Measurements from ENCODE around the gene SLC16A3. TPM values are rescaled to one million over a fixed set of nuclear protein-coding genes. Genes with fewer than 3 reads are reported as not detected.
A peak's percentile ranks its signal among the peaks of the same experiment; 100 is the strongest.

Gene SLC16A3
- total and polyA plus RNA-seq, 8 donors = 4.9 to 87.9 (median 37.7) TPM

- WGBS, 5 donors = 15 to 34% (median 23%) methylated on average over 10 to 20 of the region's 20 CpGs
- no peaks in the 10 kb centered on the region for H3K27me3 ChIP-seq
- peak overlapping the region in 1 of 4 donors; percentile 1 for H3K4me3 ChIP-seq
- H3K36me3 ChIP-seq = peaks cover 52 to 93% (median 65%) of the 10 kb centered on the region in 4 donors
- H3K27ac ChIP-seq = peak overlapping the region; percentile 67 to 86 (median 70)
- DNase-seq = peak in 1 of 2 donors; percentile 60
- TF ChIP-seq EP300 (IDR thresholded peaks at IDR 0.05) = no peak
- no peak for TF ChIP-seq CTCF (IDR thresholded peaks at IDR 0.05)
- no peak for TF ChIP-seq POLR2AphosphoS5 (IDR thresholded peaks at IDR 0.05)
- TF ChIP-seq POLR2A (IDR thresholded peaks at IDR 0.05) = no peak
- H3K9me3 ChIP-seq = no peaks in the 10 kb centered on the region
- peaks cover 75 to 100% (median 83%) of the 10 kb centered on the region in 4 donors for H3K4me1 ChIP-seq
- intact Hi-C loops (cut with DNase I; ENCODE audit: low total_unique reads) = no loop called here
Observed at GRCh38 chr17:82241926-82242697, 13.3 kb downstream of the SLC16A3 start.

- TF ChIP-seq POLR2A (IDR thresholded peaks at IDR 0.05) (no peak), POLR2AphosphoS5 (IDR thresholded peaks at IDR 0.05) (no peak), EP300 (IDR thresholded peaks at IDR 0.05) (no peak), CTCF (IDR thresholded peaks at IDR 0.05) (no peak)
- Histone ChIP-seq H3K27ac (peak overlapping the region; percentile 67 to 86 (median 70)), H3K4me1 (peaks cover 78 to 100% (median 83%) of the 10 kb centered on the region in 4 donors), H3K9me3 (no peaks in the 10 kb centered on the region), H3K36me3 (peaks cover 51 to 93% (median 65%) of the 10 kb centered on the region in 4 donors), H3K27me3 (no peaks in the 10 kb centered on the region), H3K4me3 (peak overlapping the region in 1 of 4 donors; percentile 15)
- intact Hi-C loops (cut with DNase I; ENCODE audit: low total_unique reads) = no loop called here
- 27 to 58% (median 36%) methylated on average over 22 to 24 of the region's 24 CpGs for WGBS, 5 donors
- DNase-seq = no peak
Observed at GRCh38 chr17:82242698-82242976, 13.8 kb downstream of the SLC16A3 start.

GRCh38 chr17:82242977-82243647 is 14.3 kb downstream of the SLC16A3 start:
- Histone ChIP-seq H3K36me3 (peaks cover 54 to 93% (median 65%) of the 10 kb centered on the region in 4 donors), H3K27ac (peak overlapping the region; percentile 67 to 86 (median 70)), H3K9me3 (no peaks in the 10 kb centered on the region), H3K4me1 (peaks cover 73 to 100% (median 83%) of the 10 kb centered on the region in 4 donors), H3K4me3 (peak overlapping the region in 1 of 4 donors; percentile 15), H3K27me3 (no peaks in the 10 kb centered on the region)
- intact Hi-C loops (cut with DNase I; ENCODE audit: low total_unique reads) = no loop called here
- peak in 1 of 3 donors; percentile 57 for TF ChIP-seq POLR2AphosphoS5 (IDR thresholded peaks at IDR 0.05)
- no peak for TF ChIP-seq CTCF (IDR thresholded peaks at IDR 0.05)
- no peak for TF ChIP-seq EP300 (IDR thresholded peaks at IDR 0.05)
- TF ChIP-seq POLR2A (IDR thresholded peaks at IDR 0.05) = no peak
- DNase-seq = peak; percentile 77 to 88
- WGBS, 5 donors = 40 to 65% (median 53%) methylated on average over 17 to 29 of the region's 29 CpGs

- no peaks in the 10 kb centered on the region for H3K9me3 ChIP-seq
- intact Hi-C loops (cut with DNase I; ENCODE audit: low total_unique reads) = no loop called here
- H3K4me3 ChIP-seq = peak overlapping the region in 1 of 4 donors; percentile 15
- peaks cover 66 to 99% (median 79%) of the 10 kb centered on the region in 4 donors for H3K4me1 ChIP-seq
- WGBS, 5 donors = 82 to 88% (median 87%) methylated on average over 18 to 19 of the region's 19 CpGs
- H3K27me3 ChIP-seq = no peaks in the 10 kb centered on the region
- H3K36me3 ChIP-seq = peaks cover 62 to 94% (median 71%) of the 10 kb centered on the region in 4 donors
- H3K27ac ChIP-seq = peak overlapping the region in 4 of 5 donors; percentile 67 to 86 (median 78)
- TF ChIP-seq POLR2AphosphoS5 (IDR thresholded peaks at IDR 0.05) = no peak
- no peak for TF ChIP-seq POLR2A (IDR thresholded peaks at IDR 0.05)
- no peak for TF ChIP-seq CTCF (IDR thresholded peaks at IDR 0.05)
- no peak for TF ChIP-seq EP300 (IDR thresholded peaks at IDR 0.05)
- DNase-seq = no peak
Observed at GRCh38 chr17:82243648-82244412, 15.0 kb downstream of the SLC16A3 start.

All from stomach (tissue), 9 donors.